COLO829 (cell line): ENCODE measurements around the gene TBCB.
"Not testable (repeated sequence)": the region's sequence is repeated elsewhere in the genome, so short reads cannot be mapped to it uniquely, and the experiment has no call there.

Source experiments
- DNase-seq: peaks from one replicate; pipeline ENCODE4 v3.0.0; 2012; ENCODE audit warnings: low spot score

Gene TBCB

GRCh38 chr19:36173846-36174245 is 58.6 kb downstream of the TBCB start:
- DNase-seq, result not testable (repeated sequence)
